GM21526 (cell line): Measurements from ENCODE around the gene SMARCC1.

Experiments used
- ATAC-seq: cut with Tn5 transposase; IDR thresholded peaks from one replicate; pipeline ENCODE4 v1.9.1; 2021; ENCODE audit warnings: moderate library complexity; ENCODE audit not compliant: unreplicated experiment, low FRiP score

Gene SMARCC1

DNA sequence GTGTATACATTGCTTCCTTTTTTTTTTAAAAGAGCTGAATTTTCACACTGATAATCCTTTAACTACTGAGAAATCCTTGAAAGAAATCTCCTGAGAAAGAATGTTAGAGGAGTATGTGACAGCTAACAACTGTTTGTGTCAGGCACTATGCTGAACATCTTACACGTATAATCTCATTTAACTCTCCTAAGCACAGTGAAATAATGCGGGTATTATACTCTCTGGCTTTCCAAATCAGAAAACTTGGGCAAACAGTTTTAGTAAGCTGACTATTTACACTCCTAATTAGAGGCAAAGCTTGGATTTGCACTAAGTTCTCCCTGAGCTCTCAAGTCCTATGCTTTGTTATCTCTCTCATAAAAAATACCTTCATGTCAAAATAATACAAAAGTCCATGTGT, 69.3 kb downstream of the SMARCC1 start:
- no peak for ATAC-seq

DNA sequence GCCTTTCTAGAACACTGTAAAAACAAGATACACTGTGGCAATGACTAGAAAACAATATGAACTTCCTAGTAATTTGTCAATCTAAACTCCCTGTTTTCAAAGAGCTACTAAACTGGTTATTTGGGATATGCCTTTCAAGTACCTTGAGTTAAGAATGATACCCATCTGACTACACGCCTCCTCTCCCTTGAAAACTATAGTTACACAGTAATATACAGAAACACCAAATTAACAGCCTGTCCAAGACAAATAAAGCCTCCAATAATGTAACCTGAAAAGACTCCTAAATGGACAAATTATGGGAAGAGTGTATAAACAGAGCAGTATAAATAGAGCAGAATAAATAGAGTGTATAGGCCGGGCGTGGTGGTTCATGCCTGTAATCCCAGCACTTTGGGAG, 70.1 kb downstream of the SMARCC1 start:
- no peak for ATAC-seq

DNA sequence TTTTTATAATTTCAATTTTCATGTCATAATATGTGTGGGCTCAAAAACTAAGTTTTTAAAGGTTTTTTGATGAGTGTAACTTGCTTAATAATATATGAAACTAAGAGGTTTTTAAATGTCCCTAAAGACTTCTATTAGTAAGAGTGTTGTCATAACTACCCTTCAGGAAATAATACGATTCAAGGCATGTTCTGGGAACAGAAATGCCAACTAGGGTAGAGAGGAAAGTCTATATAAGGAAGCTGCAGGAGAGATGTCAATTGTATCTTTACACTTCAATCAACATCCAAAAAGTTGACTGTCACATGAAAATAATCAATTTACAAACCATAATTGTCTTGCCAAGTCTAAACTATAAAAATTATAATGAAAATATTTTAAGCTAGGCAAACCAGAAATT, 76.3 kb downstream of the SMARCC1 start:
- no peak for ATAC-seq

DNA sequence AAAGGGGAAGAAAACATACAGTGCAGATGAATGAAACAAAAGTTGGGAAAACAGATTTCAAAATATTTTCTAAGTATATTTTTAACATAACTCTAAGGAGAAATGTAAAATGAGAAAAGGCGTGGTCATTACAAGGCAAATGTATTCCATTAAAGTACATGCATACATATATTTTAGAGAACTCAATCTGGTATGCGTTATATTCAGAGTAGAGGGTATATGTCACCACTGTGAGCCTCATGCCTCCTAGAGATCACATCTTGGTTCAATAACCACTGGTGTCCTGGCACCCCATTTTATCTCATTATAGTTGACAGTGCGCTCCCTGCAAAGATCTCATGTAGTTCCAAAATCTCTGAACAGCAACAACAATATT, 77.5 kb downstream of the SMARCC1 start:
- no peak for ATAC-seq

DNA sequence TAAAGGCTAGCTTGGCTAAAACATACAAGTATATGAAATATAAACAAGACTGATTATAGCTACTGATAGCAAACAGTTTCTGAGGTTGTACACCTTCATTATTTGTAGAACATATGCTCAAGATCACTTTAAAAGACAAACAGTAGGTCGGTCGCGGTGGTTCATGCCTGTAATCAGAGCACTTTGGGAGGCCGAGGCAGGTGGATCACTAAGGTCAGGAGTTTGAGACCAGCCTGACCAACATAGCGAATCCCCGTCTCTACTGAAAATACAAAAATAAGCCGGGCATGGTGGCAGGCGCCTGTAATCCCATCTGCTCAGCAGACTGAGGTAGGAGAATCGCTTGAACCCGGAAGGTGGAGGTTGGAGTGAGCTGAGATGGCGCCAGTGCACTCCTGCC, 80.3 kb downstream of the SMARCC1 start:
- ATAC-seq = no peak

DNA sequence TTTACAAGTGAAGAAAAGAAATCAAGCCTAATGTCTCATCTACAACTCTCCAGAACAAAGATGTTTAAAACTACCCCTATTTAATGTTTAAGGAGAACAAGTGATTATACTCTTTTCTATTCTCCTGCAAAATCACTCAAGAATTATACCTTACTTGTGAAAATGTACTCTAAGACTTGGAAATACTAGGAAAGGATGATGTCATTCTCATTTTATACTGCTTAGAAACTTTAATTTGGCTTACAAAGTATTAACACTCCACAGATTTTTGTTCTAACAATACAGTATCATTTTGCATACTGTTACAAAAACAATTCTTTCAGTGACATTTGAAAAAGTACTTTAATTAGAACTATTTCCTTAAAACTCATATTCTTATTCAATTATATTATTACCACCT, 89.5 kb downstream of the SMARCC1 start:
- no peak for ATAC-seq

DNA sequence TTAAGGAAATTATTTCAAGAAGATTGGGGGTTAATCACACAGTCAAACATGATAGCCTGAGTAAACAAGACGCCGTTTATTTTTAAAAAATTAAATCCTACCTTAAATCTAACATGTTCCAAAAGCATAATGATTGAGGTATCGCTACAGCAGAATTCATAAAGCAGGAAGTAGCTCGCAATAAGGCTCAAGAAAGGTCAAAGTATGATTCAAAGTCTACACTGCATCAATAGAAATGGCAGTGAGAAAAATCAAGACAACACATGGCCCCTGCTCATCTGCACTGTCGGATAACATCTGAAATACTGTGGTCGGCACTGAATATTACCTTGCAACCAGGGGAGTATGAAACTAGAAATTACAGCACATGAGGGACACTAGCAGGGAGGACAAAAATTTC, 93.2 kb downstream of the SMARCC1 start:
- no peak for ATAC-seq

DNA sequence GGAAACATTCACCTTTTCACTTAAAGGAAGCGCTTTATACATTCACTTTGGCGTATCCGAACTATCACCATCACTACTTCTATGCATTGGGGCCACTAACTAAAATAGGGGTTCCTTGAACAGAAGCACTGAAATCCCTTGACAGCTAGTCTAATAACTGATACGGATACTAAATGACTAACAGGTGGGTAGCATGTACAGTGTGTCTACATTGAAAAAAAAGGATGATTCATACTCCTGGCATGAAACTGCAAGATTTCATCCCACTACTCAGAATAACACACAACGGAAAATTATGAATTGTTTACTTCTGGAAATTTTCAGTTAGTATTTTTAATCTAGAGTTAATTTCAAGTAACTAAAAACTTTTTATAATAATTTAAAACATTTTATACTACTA, 96.7 kb downstream of the SMARCC1 start:
- ATAC-seq = no peak

DNA sequence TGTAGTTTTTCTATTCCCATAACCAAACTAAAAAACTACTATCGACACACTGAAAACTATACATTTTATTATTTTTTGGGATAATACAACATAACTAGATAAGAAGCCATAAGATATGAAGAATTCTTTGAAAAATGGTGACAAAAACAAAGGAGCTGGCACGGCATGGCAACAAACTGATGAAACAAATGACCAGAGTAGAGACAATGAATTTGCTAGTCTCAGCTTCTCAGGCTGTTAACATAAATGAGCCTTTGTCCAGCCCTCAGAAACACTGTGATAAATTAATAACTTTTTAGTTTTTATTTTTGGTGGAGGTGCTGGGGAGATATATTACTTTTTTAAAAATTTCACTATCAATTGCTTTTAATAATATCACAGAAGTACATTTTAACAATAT, 100.7 kb downstream of the SMARCC1 start:
- no peak for ATAC-seq

DNA sequence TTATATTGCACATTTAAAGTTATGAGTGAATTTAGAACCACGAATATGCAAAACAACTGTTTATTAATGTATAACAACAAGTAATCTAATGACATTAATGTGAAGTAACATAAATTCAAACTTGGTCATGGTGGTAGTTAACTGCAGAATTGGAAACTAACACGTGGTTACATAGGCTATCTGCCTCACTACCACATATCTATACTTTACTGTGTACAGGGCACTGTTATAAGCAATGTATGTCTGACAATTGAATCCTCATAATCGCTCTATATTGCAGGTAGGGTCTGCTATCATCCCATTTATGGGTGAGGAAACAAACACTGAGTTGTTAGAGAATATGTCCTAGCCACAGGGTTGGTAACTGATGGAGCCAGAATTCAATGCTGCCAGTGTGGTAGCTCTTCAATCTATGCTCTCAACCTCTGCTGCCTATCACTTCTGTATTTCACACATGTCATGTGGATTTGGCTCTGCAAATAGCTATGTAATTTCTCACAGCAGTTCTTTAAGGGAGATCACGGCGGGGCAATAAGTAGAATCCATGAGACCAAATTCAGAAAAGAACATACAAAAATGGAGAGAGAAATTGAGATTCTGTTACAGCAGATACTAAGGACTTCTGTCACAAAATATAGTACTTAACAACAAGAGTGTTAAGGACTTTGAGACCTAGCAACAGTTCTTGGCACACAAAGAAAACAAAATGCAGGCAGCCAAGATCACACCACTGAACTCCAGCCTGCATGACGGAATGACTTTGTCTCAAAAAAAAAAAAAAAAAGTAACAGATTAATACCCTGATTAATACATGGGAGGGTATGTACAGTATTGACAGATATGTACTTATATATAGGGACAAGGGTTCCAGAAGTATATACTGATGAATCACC, 103.0 kb downstream of the SMARCC1 start:
- ATAC-seq = no peak

DNA sequence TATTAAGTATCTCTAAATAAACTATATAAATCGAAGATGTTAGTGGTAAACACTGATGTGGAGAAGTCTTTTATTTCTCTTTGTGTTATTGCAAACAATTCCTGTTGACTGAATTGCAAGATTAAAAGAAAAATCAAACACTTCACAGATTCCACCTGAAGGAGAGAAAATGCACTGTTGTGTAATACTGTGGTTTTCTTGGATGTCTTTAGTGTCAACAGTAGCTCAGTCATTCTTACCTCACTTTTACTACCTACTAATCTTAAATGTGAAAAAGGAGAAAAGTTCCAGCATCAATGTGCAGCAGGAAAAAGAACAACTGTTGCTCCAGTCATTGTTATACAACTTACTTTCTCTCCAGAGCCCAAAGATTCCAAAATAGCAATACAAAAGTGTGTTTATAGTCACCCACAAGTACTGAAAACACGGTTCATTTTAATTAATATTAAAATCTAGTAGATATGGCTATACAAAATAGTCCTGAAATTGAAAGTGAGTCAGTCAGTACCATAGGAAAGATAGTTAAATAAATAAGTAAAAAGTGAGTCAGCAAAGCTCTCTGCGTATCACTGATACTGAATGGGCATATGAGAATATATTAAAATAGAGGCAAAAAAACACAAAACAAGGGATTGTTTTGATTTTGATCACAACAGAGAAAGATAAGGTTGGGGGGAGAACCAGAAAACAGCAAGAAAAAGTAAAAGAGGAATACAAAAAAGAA, 112.5 kb downstream of the SMARCC1 start:
- no peak for ATAC-seq

DNA sequence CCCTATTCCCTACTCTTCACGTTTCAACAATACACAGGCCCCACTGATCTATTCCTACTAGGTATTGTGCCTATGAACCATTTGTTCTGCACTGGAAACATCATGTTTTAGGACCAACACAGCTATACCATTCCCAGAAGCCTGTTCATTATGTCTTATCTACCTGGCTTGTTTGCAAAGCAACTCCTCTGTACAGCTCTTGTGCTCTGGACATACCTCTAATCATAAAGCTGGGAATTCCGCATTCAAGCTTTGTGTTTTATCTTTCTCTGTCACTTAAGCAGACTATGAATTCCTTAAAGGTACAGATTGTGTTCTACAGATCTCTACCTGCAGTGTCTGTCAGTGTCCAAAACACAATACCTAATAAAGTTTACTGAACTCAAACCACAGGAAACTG, 115.6 kb downstream of the SMARCC1 start:
- ATAC-seq = no peak

DNA sequence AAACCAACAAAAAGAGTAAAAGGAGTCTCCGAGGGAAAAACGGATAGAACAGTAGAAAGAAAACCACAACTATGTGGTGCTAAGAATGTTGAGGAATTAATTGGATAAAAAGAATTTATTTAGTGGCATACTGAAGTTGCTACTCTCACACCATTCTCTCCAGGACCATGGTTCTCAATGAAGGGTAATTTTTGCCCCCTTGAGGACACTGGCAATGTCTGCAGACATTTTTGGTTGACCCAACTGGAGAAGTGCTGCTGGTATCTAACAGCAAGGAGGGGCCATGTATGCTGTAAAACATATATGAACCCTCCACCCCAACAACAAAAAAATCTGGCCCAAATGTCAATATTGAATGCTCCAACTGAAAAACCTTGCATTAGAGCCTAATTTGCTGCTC, 117.2 kb downstream of the SMARCC1 start:
- no peak for ATAC-seq

DNA sequence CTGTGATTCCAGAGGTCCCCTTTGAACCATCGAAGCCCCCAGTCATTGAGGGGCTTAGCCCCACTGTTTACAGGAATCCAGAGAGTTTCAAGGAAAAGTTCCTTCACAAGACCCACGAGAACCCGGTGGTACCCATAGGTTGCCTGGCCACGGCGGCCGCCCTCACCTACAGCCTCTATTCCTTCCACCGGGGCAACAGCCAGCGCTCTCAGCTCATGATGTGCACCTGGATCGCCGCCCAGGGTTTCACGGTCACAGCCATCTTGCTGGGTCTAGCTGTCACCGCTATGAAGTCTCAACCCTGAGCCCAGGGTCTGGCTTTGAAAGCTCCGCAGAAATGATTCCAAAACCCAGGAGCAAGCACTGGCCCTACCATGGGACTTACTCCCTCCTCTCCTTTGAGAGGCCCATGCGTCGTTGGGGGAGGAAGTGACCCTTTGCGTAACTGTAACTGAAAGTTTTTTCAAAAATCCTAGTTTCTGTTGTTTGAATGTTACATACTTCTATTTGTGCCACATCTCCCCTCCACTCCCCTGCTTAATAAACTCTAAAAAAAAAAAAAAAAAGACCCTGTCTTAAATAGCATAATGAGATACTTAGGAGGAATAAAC, 118.0 kb downstream of the SMARCC1 start:
- no peak for ATAC-seq

DNA sequence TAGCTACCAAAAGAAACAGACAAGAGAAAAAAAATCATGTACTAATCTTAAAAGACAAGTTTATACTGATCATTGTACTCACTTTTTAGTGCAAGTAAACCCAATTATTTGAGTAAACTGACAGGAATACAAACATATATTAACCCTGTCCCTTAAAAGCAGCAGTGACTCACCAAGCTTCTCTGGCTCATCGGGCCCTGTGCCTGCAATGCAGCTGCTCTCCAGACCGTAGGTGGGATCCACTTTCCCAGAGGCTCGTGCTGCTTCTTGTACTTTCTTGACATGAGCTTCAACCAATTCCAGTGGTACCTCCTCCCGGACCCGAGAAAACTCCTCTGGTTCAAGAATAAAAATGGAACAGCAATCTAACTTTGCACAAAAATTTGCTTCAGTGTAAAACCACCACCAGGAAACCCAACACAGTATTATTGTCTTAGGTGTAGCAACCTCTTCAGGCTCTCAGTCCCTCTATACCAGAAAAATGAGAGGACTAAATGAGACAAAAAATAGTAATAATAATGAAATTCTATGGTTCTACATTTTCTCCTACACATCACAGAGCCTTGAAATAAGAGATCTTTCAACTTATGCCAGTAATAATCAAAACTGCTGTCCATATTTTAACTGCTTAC, 120.5 kb downstream of the SMARCC1 start:
- no peak for ATAC-seq

DNA sequence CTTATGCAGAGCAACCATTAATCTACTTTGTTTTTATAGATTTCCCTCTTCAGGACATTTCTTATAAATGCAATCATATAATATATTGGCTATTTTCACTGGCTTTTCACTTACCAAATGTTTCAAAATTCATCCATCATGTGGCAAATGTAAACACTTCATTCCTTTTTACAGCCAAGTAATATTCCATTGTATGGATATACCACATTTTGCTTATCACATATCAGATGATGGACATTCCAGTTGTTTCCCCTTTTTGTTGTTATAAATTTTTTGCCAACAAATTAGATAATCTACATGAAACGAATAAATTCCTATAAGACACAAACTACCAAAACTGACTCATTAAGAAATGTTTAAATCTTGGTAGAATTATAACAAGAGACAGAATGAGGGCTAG, 123.2 kb downstream of the SMARCC1 start:
- no peak for ATAC-seq

DNA sequence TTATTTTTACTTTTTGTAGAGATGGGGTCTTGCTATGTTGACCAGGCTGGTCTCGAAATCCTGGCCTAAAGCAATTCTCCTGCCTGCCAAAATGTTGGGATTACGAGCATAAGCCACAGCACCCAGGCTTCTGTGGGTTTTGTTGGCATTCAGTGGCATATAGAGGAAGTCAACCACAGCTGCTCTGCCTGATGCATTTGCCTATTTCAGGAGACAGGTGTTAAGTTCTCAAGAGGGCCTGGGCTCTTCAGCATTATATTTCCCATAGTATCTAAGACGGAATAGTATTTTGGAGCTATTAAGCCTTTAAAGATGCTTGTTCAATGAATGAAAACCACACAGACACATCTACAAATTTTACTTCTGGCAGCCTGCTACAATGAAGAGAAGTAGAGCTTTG, 129.6 kb downstream of the SMARCC1 start:
- no peak for ATAC-seq

DNA sequence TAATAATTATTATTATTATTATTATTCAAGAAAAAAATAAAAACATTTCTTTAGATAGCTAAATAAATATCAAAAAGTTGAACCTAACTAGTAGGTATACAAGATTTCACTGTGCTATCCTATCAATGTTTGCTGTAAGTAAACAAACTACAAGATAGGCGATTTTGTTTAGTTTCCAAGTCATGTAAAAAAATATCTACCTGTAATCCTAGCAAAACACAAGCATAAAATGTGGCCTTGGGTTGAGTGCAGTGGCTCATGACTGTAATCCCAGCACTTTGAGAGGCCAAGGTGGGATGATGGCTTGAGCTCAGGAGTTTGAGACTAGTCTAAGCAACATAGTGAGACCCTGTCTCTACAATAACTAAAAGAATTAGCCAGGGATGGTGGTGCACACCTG, 131.4 kb downstream of the SMARCC1 start:
- ATAC-seq = no peak

DNA sequence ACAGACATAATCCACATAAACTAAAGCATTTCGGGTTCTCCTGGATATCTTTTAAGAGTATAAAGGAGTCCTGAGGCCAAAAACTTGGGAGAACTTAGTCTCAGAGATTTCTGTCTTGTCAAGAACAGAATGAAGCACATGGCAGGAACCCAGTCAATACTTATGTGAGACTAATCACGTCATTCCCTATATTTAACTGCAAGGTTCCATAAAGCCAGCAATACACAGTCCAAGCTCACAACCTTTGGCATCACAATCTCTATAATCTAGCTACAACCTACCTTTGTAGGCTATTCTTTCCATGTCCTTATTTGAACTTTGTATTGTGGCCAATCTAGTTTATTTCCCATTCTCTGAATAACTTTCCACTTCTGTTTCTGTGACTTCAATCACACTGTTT, 134.1 kb downstream of the SMARCC1 start:
- no peak for ATAC-seq

DNA sequence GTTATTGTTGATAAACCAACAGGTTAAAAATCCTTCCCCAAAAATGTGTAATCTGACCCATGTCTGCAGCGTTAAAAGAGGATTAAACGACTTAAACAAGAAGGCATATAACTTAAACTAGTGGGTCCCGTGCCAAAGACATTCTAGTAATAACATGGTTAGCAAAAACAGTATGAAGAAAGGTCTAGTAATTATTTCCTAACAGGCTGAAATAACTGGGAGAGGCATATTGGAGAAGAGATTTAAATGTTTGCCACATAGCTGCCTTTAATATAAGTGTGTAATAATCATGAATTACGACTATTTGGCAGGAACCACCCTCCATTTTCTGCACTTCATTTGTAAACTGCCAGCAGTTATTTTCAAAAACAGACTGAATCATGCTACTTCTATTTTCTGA, 135.3 kb downstream of the SMARCC1 start:
- no peak for ATAC-seq

DNA sequence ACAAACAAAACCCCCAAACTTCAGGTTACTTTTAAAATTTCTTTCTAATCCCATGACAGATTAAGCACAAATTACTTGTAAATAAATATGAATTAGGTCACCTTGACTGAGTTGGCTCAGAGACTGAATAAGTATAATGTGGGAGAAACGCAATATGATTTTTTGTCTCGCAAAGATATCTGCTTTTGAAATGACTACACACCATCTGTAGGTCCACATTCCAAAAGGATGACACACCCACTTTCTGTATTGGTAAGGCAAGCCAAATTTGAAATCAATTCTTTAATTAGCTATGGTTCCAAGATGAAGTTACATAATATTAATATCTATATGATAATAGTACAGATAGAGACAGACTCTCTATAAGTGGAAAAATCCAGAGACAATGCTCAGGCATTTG, 136.1 kb downstream of the SMARCC1 start:
- no peak for ATAC-seq
